Measurements from ENCODE around the gene HES4. TPM values are rescaled to one million over a fixed set of nuclear protein-coding genes. Genes with fewer than 3 reads are reported as not detected.

Gene HES4
- total and polyA plus RNA-seq, 2 of the 13 experiments (the other 11 are each of a cell fraction or from before 2014, with no cell fraction given), result 8.8 to 10.6 TPM

- TF ChIP-seq GMEB2 (CRISPR knock-in tag; IDR thresholded peaks at IDR 0.05; ENCODE audit: low read depth), result no peak
- no peak for TF ChIP-seq ZNF530 (CRISPR knock-in tag; IDR thresholded peaks at IDR 0.05; ENCODE audit: low read depth)
- no peak for TF ChIP-seq ZHX2 (IDR thresholded peaks at IDR 0.05; ENCODE audit: low read depth)
- TF ChIP-seq ZHX2 (CRISPR knock-in tag; IDR thresholded peaks at IDR 0.05; ENCODE audit: borderline replicate concordance), result no peak
- TF ChIP-seq AGO1 (IDR thresholded peaks at IDR 0.05; ENCODE audit: low read depth, low read length, poor library complexity, severe bottlenecking), result no peak
- no peak for TF ChIP-seq NCOA2 (CRISPR knock-in tag; IDR thresholded peaks at IDR 0.05)
Measured at GRCh38 chr1:980602-981395, 19.1 kb downstream of the HES4 start (continued).

Data from HepG2 (cell line).